GM12864 (cell line): Measurements from ENCODE around the gene TK2.

Source experiments
- DNase-seq: peaks from one replicate; pipeline ENCODE4 v3.0.0-alpha.2; 2011; ENCODE audit warnings: low read depth
- H3K4me3 ChIP-seq: 2 replicates; pipeline ENCODE4 v1.5.1; 2011; ENCODE audit warnings: mild to moderate bottlenecking, low read depth, low read length, control low read depth
- CTCF ChIP-seq: IDR thresholded peaks from 2 replicates; pipeline ENCODE4 v1.5.1; 2011; ENCODE audit warnings: low read depth, mild to moderate bottlenecking, moderate library complexity, low read length, control low read depth, inconsistent platforms; ENCODE audit errors: missing control alignments

The TK2 gene

GRCh38 chr16:66478733-66479511, 71.0 kb downstream of the TK2 start:
- peak; percentile 95 for TF ChIP-seq CTCF
- DNase-seq: peak; percentile 40
- H3K4me3 ChIP-seq: no peak overlapping the region

GRCh38 chr16:66477028-66477515, 72.8 kb downstream of the TK2 start:
- no peak for TF ChIP-seq CTCF

GRCh38 chr16:66476328-66477027, 73.4 kb downstream of the TK2 start:
- no peak overlapping the region for H3K4me3 ChIP-seq
- no peak for DNase-seq
- no peak for TF ChIP-seq CTCF

More at GRCh38 chr16:66477028-66477515, 72.8 kb downstream of the TK2 start:
- no peak overlapping the region for H3K4me3 ChIP-seq
- DNase-seq: no peak

GRCh38 chr16:66475232-66475631, 74.7 kb downstream of the TK2 start:
- no peak overlapping the region for H3K4me3 ChIP-seq
- TF ChIP-seq CTCF: no peak
- no peak for DNase-seq

- TF ChIP-seq CTCF: no peak
- no peak overlapping the region for H3K4me3 ChIP-seq
- DNase-seq: peak; percentile 24
Observed at GRCh38 chr16:66474750-66475199, 75.1 kb downstream of the TK2 start.

- no peak for TF ChIP-seq CTCF
- no peak for DNase-seq
- H3K4me3 ChIP-seq: no peak overlapping the region
Observed at GRCh38 chr16:66473654-66474519, 76.0 kb downstream of the TK2 start.
